Measurements from ENCODE around the gene NKD1.

NKD1 gene

GRCh38 chr16:50678531-50678930 is 130.3 kb downstream of the NKD1 start:
- DNase-seq = no peak

GRCh38 chr16:50679266-50679665 is 131.1 kb downstream of the NKD1 start:
- DNase-seq = no peak

GRCh38 chr16:50679676-50680555 is 131.7 kb downstream of the NKD1 start:
- no peak for DNase-seq

- DNase-seq = no peak
These were observed 132.3 kb downstream of the NKD1 start for GRCh38 chr16:50680556-50680893.

GRCh38 chr16:50681021-50681885 is 133.1 kb downstream of the NKD1 start, which contains the start of gene SNX20:
Gene SNX20, minus strand, starts transcription at chr16:50681312. Its CDS starts 3,786 bp downstream, at chr16:50677526.
- DNase-seq = no peak

- no peak for DNase-seq
These were observed 135.6 kb downstream of the NKD1 start for GRCh38 chr16:50683689-50684374.

- DNase-seq = no peak
These were observed 136.7 kb downstream of the NKD1 start for GRCh38 chr16:50684823-50685461.

- DNase-seq = no peak
These were observed 137.4 kb downstream of the NKD1 start for GRCh38 chr16:50685462-50686063.

GRCh38 chr16:50688083-50688482 is 139.9 kb downstream of the NKD1 start:
- no peak for DNase-seq

GRCh38 chr16:50688867-50689266 is 140.7 kb downstream of the NKD1 start:
- DNase-seq = no peak

GRCh38 chr16:50690177-50690576 is 142.0 kb downstream of the NKD1 start:
- DNase-seq = no peak

- DNase-seq = no peak
These were observed 144.4 kb downstream of the NKD1 start for GRCh38 chr16:50692644-50692998.

- DNase-seq = no peak
These were observed 145.0 kb downstream of the NKD1 start, which contains the start of gene NOD2 for GRCh38 chr16:50692999-50693781. Gene NOD2, plus strand, starts transcription at chr16:50693606. Its CDS starts 5,890 bp downstream, at chr16:50699496.

- DNase-seq = no peak
These were observed 146.0 kb downstream of the NKD1 start for GRCh38 chr16:50694206-50694605.

- no peak for DNase-seq
These were observed 147.1 kb downstream of the NKD1 start for GRCh38 chr16:50695017-50696000.

- no peak for DNase-seq
These were observed 147.9 kb downstream of the NKD1 start for GRCh38 chr16:50696126-50696525.

- DNase-seq = no peak
These were observed 148.6 kb downstream of the NKD1 start for GRCh38 chr16:50696575-50697420.

- no peak for DNase-seq
These were observed 149.2 kb downstream of the NKD1 start for GRCh38 chr16:50697421-50697715.

Measured in activated gamma-delta T cell (primary cell).